GM19238 (cell line): ENCODE measurements around the gene CD4.
"Not testable (repeated sequence)": the region's sequence is repeated elsewhere in the genome, so short reads cannot be mapped to it uniquely, and the experiment has no call there.

Experiments
- DNase-seq: peaks from one replicate; pipeline ENCODE4 v3.0.0; 2011; ENCODE audit warnings: low spot score; ENCODE audit not compliant: insufficient read length

Gene CD4

DNA sequence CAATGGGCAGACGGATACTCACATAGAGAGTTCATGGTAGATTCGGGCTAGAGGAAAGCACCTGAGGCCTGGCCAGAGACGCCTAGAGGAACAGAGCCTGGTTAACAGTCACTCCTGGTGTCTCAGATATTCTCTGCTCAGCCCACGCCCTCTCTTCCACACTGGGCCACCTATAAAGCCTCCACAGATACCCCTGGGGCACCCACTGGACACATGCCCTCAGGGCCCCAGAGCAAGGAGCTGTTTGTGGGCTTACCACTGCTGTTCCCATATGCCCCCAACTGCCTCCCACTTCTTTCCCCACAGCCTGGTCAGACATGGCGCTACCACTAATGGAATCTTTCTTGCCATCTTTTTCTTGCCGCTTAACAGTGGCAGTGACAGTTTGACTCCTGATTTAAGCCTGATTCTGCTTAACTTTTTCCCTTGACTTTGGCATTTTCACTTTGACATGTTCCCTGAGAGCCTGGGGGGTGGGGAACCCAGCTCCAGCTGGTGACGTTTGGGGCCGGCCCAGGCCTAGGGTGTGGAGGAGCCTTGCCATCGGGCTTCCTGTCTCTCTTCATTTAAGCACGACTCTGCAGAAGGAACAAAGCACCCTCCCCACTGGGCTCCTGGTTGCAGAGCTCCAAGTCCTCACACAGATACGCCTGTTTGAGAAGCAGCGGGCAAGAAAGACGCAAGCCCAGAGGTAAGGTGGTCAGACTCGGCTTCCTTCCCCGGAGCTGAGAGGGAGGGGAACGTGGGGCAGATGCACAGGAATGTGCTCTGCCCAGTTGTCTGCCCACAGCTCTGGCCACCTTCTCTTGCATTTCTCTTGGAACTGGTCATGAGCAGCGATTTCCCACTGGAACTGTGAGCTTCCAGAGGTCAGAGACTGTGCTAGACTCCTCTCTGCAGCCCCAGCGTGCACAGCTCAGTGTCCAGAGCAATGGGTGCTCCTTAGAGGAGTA is at the start of gene CD4:
Gene CD4 (plus strand): TSS at position 557 of the 953 bp plus-strand sequence. CDS start 10,611 bp downstream, outside the sequence.
- DNase-seq, result no peak

DNA sequence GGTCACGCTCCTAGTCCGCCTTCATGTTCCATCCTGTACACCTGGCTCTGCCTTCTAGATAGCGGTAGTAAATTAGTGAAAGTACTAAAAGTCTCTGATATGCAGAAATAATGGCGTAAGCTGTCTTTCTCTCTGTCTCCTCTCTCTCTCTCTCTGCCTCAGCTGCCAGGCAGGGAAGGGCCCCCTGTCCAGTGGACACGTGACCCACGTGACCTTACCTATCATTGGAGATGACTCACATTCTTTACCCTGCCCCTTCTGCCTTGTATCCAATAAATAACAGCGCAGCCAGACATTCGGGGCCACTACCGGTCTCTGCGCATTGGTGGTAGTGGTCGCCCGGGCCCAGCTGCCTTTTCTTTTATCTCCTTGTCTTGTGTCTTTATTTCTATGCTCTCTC is 47.2 kb upstream of the CD4 start:
- not testable (repeated sequence) for DNase-seq

DNA sequence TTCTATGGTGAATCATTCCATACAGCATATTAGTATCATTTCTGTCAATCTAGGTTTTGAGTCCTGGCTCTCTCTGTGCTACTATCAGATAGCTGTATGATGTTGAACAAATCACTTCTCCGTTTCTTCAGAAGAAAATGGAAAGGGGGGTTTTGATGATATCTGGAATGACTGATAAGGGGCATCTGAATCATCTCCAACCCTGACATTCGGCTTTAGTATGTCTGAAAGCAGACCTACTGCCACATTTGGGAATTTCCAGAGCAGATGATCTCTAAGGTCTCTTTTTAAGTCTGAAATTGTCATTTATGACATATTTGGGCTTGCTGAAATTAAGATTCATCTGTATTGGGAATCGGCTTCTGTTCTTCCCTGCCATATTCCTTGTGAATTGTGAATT is 46.5 kb upstream of the CD4 start:
- DNase-seq, result no peak

DNA sequence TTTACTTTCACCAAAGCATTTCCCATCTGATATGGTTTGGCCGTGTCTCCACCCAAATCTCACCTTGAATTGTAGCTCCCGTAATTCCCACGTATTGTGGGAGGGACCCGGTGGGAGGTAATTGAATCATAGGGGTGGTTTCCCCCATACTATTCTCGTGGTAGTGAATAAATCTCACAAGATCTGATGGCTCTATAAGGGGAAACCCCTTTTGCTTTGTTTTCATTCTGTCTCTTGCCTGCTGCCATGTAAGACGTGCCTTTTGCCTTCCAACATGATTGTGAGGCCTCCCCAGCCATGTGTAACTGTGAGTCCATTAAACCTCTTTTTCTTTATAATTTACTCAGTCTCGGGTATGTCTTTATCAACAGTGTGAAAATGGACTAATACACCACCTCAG is 46.0 kb upstream of the CD4 start:
- DNase-seq, result not testable (repeated sequence)

DNA sequence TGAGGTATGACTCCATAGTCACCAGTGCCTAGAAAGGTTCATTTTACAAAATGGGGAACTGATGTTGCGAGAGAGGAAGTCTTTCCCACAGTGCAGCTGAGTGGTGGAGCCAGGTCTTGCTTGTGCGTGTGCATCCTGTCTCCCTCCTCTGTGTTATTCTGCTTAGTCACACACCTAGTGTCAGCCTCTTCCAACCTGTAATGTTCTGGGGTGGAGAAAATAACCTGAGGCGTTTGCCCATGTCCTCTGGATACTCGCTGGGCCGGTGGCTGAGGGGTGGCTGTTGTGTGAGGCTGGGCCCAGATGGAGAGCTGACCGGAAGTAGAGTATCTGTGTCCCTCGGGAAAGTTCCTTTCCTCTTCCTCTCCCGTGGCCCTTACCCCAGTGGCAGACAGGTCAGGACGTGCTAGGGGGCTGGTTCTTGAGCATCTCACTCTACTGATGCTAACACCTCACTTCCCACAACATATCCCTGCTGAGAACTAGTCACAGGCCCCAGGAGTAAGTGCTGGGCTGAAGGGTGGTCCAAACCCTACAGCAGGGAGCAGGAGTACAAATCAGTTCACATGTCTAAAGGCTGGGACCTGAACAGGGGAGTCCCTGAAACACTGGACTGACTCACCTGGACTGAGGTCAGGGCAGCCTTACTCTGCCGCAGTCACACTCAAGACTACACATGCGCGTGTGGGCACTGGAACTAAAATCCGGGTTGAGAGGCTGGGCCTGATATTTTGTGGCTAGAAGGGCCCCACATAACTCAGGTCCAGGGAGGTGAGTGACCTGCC is 43.4 kb upstream of the CD4 start:
- no peak for DNase-seq

DNA sequence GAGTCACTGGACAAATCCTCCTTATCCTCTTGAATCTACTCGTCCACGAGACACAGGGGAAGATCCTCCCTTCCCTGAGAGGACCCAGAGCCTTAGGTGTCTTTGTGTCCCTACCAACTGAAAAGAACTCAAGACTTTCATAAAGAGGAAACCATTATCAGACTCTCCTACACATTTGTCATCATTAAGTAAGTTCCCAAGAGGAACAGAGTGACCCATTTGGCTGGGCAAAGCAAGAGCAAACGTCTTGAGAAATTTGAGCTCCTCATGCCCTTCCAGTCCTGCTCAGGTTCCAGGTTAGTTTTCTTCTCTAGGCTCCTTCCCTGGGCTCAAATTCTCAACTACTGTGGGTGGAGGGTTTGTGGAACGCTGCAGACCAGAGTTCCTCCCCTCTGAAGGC is 42.1 kb upstream of the CD4 start:
- no peak for DNase-seq

DNA sequence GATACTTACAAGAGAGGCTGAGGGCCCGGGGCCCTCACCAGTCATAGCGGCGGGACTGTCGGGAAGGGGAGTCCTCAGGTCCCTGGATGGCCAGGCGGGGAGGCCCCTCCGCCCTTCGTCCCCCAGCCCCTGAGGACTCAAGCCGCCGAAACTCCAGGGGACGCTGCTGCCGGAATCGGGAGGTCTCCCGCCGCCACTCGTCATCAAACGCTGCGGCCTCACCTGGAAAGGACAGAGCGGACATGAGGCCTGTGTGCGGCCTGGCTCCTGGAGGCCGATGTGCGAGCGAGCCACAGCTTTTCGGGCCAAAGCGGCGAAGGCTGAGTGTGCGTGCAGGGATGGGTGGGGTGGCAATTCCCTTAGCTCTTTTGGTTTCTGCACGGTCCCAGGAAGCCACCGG is 40.6 kb upstream of the CD4 start:
- DNase-seq, result no peak

DNA sequence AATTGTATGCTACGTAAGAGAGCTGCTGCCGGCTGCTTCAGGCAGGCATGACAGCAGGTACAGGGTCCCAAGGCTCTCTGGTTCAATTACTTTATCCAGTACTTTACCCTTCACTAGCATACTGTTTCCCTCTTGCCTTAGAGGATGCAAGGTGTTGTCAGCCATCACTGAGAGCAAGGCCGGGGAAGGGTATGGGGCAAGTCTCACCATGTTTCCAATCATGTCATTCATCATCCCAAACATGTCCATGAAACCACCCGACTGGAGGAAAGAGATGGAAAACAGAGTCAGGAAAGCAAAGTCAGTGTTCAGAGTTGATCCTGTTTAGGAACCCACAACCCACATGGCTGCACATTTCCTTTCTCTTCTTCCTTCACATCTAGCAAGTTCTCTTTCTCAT is 38.8 kb upstream of the CD4 start:
- DNase-seq, result no peak

DNA sequence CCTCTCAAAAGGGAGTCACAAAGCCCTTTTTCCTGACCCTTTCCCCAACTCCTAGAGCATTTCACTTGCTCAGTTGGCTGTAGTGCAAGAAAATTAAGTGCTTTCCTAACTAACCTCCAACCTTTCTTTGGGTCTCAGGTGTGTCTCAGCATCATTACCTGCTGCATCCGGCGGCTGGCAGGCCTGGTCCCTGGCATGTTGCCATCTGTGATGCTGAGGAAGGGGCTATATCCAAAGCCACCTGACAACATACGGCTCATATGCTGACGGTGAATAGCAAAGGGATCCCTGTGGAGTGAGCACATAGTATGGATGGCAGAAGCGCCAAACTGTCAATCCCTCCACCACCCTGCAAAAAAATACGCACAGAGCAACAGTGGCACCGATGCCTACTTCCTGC is 37.6 kb upstream of the CD4 start:
- DNase-seq, result no peak

DNA sequence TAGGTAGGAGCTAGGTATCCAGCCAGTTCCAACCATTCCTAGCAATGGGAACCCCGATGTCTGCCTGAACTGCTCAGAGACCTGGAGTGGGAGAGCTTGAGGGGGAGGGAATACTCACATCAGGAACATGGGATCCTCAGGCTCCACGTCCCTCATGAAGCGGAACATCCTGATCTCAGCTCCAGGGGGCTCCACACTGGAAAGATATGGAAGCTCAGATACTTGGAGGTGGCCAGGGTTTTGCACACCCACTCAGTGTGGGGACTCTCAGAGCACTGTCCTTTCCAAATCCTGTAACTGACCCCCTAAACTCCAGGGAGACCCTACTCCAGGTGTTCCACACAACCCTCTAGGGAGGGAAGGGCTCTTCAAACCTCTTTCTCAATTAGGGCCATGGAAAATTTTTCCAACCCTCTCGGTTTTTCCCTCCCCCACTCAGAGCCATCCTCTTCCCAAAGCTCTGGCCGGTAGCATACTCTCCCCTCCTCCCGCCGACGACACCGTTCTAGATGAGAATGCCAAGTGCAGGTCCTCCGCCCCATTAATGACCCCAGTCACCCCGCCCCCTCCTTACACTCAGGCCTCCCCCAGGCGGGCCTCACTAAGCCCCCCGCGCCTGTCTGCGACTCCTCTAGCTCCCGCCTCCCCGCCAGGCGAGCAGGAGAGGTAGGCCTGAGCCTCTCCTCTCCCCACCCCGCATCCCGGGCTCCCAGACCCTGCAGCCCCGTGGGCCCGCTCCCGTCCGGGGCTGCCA is 37.0 kb upstream of the CD4 start:
- DNase-seq, result no peak

DNA sequence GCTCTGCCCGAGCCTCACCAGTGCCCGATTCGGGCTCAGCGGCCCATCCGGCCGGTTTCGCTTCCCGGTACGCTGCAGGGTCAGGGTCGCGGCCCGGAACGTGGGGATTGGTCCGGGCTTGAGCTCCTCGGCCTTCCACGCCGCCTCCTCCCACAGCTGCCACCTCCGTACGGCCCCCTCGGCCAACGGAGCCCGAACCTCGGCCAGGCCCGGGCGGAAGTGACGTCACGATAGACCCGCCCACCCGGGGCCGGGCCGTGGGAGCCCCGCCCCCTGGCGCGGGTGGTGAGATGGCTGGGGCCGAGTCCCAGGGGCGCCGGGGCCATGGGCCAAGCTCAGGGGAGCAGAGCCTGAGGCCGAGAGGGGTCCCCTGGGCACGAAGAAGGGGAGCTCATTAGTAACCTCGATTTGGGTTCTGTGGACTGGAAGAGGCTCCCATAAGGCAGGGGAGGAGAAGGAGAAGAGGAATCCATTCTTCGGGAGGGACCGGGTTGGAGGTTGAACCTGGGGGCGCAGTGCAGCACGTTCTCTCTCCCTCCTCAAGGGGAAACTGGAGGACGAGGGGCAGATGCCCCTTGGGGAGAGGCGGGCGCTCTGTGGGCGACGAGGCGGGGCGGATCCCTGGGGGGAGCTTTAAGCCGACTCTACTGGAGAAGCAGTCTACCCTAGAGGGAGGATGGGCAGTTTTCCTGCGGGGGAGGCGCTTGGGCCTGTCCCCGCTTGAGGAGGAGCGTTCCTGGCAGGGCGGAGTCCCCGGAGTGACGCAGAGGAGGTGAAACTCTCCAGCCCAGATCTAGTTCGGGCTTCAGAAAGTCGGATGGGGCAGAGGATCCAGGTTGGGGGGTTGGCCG is 36.2 kb upstream of the CD4 start, which contains the start of gene MLF2:
Gene MLF2 (minus strand): TSS at position 221 of the 851 bp plus-strand sequence. CDS start 807 bp downstream, outside the sequence.
- peak; percentile 96 for DNase-seq

DNA sequence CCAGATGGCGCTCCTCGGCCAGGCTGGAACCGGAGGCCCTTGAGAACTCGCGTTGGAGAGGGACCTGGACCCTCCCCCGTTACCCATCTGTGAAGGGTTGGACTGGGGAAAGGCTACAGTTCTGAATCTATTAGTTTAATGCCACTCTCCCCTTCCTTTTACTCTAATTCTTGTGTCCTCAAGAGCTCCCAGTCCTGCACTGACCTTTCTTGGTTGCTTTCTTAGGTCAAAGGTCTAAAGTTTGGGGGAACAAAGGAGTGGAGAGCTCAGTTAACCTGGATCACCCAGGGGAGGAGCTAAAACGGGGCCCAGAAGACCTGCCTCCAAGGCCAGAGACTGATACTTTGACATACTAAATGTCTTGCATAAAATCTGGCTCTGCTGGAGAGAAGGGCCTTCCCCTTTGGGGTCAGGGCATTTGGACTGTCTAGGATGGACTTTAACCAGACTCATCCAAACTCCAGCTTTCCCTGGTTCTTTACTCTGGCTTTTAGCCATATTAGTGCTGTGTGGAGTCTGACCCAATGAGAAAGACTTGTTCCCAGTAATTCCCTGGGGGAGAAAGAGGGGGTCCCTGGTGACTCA is 35.5 kb upstream of the CD4 start:
- no peak for DNase-seq

DNA sequence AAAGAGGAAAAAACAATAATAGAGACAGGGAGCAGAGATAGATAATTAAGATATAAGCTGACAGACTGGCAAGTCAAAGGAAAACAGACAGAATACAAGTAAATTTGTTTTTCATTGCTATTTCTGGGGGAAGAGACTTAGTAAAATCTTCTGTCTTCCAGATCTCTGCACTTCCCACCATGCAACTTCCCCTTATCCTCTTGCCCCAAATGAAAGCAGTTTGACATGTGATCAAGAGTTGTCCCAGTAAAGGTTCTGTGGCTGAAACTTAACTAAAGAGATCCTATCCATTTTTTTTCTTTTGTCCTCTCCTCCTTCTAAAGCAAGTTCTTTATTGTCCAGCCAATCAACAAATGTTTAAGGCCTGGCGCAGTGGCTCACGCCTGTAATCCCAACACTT is 34.9 kb upstream of the CD4 start:
- no peak for DNase-seq

DNA sequence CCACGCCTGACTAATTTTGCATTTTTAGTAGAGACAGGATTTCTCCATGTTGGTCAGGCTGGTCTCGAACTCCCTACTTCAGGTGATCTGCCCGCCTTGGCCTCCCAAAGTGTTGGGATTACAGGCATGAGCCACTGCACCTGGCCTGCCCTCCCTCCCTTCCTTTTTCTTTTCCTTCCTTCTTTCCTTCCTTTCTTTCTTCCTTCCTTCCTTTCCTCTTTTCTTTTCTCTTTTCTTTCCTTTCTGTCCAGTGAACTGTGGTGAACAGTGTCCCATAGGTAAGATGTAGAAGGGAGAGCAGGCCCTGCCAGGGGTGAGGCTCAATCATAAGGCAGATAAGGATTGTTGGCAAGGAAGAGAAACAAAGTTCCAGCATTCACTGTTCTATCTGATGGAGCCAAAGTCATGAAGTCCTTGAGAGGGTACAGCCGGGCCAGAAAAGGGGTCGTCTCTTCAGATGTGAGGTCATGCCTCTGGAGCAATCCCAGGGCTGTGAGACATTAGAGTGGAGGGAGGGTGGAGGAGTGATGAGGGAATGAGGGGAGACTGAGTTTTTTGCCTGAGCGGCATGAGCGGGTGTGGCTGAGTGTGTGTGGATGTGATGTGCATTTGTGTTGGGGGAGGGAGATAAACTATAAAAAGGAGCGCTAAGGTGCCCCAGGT is 32.2 kb upstream of the CD4 start:
- no peak for DNase-seq

DNA sequence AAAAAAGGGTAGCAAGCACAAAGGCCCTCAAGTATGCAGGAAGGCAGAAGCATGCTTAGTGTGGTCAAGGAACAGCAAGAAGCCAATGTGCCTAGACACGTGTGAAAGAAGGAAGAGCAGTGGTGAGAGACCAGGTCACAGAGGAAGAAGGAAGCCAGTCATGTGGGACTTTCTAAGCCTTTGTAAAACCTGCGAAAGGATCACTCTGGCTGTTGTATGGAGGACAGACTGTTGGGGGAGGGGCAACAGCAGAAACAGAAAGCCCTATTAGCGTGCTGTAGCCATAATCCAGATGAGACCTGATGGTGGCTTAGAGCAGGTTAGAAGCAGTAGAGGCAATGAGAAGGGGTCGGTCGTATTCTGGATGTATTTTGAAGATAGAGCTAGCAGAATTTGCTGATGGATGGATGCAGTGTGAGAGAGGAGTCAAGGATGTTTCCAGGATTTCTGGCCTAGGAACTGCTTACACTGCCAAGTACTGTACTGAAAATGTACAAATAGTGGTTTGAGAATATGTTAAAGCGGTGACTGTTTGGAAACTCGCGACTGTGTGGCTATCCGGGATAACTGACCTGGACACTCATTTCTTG is 30.7 kb upstream of the CD4 start:
- no peak for DNase-seq

DNA sequence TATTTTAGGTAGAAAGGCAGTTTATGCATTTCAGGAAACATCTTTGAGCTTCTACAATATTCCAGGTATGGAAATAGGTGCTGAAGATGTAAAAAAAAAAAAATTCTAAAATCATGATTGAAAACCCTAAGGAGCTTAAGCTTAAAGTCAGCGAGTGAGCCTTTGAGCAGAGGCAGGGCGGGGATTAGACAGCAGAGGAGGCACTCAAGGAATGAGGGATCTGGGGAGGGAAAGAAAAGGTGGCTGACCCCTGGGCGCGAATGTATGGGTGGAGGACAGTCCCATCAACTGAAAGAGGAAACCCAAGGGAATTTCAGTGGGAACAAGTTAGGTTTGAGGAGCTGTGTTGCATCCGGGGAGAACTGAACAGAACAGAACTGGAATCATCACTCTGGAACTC is 29.6 kb upstream of the CD4 start:
- DNase-seq, result no peak

DNA sequence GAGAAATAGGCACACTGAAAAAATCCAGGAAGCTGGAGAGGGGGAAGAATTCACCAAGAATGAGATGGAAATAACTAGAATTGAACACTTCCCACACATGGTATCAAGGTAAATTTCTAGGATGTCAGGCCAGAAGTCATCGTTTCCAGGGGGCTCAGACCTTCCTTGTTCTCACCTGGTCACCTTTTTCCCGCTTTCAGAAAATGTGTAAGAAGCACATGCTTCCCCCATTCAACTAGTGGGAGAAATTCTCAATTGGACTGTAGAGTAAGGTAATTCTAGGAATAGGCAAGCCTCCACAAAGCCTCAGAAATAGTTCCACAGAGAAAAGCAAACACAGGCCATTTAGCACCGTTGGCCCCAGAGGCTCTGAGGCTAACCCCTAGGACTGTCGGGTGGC is 25.9 kb upstream of the CD4 start:
- DNase-seq, result no peak

DNA sequence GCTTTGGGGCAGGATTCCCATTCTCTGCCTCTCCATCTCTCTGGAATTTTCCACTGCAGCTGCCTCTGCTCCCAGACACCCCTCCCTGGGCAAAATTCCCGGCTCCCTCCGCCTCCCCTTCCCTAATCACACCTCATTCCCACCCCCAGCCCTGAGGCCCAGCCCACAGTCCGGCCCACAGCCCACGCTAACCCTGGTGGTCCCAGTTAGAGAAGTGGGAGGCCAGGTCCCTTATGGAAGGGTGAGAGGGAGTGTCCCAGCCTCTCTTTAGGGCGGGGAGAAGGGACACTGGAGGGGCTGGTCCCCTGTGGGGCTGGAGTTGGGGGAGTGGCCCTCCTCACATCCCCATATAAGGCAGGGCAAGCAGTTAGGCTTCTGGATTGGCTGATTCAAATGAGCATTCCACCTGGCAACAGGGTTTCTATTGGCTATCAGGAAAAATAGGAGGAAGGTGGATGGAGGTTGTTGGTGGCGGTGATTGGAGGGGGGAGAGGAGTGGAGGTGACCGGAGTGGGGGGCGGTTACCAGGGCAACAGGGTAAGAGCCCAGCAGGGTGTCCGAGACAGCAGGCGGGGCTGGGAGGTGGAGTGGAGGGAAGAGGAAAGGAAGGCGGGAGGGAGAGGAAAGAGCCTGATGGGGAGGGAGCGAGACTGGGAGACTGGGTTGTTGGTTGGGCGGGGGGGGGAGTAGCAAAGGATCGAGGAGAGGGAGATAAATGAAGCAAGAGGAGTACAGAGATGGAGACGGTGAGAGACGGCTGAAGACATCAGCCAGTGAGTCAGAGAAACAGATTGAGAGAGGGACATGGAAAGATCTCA is 25.1 kb upstream of the CD4 start:
- peak; percentile 97 for DNase-seq
